ENCODE results near the gene VPS35L. TPM values are rescaled to one million over a fixed set of nuclear protein-coding genes. Genes with fewer than 3 reads are reported as not detected.
A peak's percentile ranks its signal among the peaks of the same experiment; 100 is the strongest.

Gene VPS35L, protein sequence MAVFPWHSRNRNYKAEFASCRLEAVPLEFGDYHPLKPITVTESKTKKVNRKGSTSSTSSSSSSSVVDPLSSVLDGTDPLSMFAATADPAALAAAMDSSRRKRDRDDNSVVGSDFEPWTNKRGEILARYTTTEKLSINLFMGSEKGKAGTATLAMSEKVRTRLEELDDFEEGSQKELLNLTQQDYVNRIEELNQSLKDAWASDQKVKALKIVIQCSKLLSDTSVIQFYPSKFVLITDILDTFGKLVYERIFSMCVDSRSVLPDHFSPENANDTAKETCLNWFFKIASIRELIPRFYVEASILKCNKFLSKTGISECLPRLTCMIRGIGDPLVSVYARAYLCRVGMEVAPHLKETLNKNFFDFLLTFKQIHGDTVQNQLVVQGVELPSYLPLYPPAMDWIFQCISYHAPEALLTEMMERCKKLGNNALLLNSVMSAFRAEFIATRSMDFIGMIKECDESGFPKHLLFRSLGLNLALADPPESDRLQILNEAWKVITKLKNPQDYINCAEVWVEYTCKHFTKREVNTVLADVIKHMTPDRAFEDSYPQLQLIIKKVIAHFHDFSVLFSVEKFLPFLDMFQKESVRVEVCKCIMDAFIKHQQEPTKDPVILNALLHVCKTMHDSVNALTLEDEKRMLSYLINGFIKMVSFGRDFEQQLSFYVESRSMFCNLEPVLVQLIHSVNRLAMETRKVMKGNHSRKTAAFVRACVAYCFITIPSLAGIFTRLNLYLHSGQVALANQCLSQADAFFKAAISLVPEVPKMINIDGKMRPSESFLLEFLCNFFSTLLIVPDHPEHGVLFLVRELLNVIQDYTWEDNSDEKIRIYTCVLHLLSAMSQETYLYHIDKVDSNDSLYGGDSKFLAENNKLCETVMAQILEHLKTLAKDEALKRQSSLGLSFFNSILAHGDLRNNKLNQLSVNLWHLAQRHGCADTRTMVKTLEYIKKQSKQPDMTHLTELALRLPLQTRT
- total RNA-seq (2021; fragmentation: NEBNext Ultra II Directional; extraction: Animal tissue kit (Norgen Biotek cat#: 25700)), result 10 to 100 TPM; 65.6 to 81.9 (median 76.8) TPM
- long read RNA-seq, transcript VPS35L-203 (31 exons, 3,855 nt), result major isoform, 39 of 63 reads
- long read RNA-seq, partial matches to known transcripts, result 18 of 63 reads
- long read RNA-seq, other reads (novel, unspliced or antisense), result 5 of 63 reads

DNA sequence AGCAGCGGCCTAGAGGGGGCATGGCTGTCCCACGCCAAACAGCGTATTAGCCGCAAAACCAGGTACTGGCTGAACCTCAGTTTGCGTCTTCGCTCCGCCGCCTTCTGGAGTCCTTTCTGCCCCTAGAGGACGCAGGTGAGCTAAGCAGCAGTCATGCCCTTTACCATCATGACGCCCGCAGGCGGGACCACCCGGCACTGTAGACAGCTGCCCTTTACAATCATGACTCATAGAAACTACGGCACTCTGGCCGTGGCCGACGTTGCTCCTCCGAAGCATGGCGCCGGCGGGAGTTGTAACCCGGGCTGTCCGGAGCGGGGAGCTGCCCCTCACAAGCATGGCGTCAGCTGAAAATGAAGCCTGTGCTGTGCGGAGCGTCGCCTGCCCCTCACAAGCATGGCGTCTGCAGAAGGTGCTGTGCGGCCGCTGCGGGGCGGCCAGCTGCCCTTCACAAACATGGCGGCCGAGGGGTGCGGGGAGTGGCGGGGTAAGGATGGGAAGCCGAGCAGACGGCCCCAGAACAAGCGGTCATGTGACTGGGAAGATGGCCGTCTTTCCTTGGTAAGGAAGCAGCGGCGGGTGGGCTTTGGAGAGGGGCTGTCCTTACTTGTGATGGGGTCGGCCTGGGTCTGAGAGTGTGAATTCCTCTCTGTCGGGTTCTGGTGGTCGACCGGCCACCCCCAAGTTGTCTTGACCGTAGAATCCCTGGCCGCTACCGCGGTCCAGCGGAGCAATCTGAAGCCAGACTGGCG is at the start of gene VPS35L:
Gene VPS35L, plus strand, starts transcription at position 518 of the 752 bp plus-strand sequence. Its CDS starts 27 bp downstream, at position 545.
- DNase-seq, result peak; percentile 98
- Mint-ChIP-seq H3K4me3 (peak within 1 kb of the TSS; percentile 93), H3K27ac (peak within 1 kb of the TSS; percentile 95), H3K9me3 (no peaks in the 10 kb centered on the region), H3K27me3 (ENCODE audit: insufficient read depth) (peaks cover 2% of the 10 kb centered on the region; the same call in 1 of the 2 replicates), H3K36me3 (ENCODE audit: low read depth) (peaks cover 6% of the 10 kb centered on the region), H3K4me1 (ENCODE audit: low read depth) (peaks cover 13% of the 10 kb centered on the region)
- TF ChIP-seq, protein P1, sequence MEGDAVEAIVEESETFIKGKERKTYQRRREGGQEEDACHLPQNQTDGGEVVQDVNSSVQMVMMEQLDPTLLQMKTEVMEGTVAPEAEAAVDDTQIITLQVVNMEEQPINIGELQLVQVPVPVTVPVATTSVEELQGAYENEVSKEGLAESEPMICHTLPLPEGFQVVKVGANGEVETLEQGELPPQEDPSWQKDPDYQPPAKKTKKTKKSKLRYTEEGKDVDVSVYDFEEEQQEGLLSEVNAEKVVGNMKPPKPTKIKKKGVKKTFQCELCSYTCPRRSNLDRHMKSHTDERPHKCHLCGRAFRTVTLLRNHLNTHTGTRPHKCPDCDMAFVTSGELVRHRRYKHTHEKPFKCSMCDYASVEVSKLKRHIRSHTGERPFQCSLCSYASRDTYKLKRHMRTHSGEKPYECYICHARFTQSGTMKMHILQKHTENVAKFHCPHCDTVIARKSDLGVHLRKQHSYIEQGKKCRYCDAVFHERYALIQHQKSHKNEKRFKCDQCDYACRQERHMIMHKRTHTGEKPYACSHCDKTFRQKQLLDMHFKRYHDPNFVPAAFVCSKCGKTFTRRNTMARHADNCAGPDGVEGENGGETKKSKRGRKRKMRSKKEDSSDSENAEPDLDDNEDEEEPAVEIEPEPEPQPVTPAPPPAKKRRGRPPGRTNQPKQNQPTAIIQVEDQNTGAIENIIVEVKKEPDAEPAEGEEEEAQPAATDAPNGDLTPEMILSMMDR (IDR thresholded peaks at IDR 0.05), result peak; percentile 81

DNA sequence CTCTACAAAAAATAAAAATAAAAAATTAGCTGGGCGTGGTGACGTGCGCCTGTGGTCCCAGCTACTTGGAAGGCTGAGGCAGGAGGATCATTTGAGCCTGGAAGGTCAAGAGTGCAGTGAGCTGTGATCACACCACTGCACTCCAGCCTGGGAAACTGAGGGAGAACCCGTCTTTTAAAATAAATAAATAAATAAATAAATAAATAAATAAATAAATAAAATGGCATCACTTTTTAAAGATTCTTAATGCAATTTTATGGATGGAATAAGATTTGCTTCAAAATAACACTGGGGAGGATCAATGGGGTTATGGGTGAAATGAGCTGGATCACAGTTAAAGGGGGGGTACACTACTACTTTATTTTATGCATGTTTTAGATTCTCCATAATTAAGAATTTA is 48.5 kb upstream of the VPS35L start:
- Mint-ChIP-seq H3K9me3 (no peaks in the 10 kb centered on the region), H3K4me3 (no peak overlapping the region), H3K27ac (no peak overlapping the region), H3K36me3 (ENCODE audit: low read depth) (peaks cover 17% of the 10 kb centered on the region), H3K4me1 (ENCODE audit: low read depth) (no peaks in the 10 kb centered on the region), H3K27me3 (ENCODE audit: insufficient read depth) (no peaks in the 10 kb centered on the region)
- TF ChIP-seq, protein P1 (IDR thresholded peaks at IDR 0.05), result no peak
- DNase-seq, result no peak

DNA sequence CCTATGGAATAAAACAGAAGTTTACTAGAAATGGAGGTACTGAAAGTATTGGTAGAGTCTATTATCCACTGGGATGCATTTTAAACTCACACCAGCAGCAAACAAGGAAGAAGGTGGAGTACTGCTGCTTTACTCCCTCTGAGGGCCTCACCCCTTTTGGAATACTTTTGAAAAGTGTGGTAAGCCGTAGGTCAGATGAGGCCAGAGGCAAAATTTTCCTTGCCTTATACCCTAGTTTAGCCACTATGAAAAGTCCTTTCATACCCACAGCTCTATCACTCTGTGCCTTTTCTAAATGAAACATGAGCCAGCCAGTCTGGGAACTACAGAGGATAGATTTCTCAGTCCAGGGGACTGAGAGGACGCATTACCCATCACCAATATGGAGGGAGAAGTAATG is 47.6 kb upstream of the VPS35L start:
- no peak overlapping the region for H3K4me3 Mint-ChIP-seq
- DNase-seq, result no peak
- H3K4me1 Mint-ChIP-seq (ENCODE audit: low read depth), result no peaks in the 10 kb centered on the region
- H3K9me3 Mint-ChIP-seq, result no peaks in the 10 kb centered on the region
- no peaks in the 10 kb centered on the region for H3K27me3 Mint-ChIP-seq (ENCODE audit: insufficient read depth)
- peaks cover 17% of the 10 kb centered on the region for H3K36me3 Mint-ChIP-seq (ENCODE audit: low read depth)
- no peak overlapping the region for H3K27ac Mint-ChIP-seq
- TF ChIP-seq, protein P1 (IDR thresholded peaks at IDR 0.05), result no peak

DNA sequence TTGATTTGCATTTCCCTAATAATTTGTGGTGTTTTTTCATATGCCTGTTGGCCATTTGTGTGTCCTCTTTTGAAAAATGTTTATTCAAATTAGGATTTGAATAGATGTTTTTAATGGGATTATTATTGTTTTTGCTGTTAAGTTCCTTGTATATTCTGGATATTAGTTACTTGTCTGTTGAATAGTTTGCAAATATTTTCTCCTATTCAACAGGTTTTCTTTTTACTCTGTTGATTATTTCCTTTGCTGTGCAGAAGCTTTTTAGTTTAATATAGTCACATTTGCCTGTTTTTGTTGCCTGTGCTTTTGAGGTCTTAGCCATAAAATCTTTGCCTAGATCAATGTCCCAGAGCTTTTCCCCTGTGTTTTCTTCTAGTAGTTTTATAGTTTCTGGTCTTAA is 43.2 kb upstream of the VPS35L start:
- Mint-ChIP-seq H3K9me3 (no peaks in the 10 kb centered on the region), H3K4me3 (no peak overlapping the region), H3K4me1 (ENCODE audit: low read depth) (peaks cover 17% of the 10 kb centered on the region), H3K36me3 (ENCODE audit: low read depth) (peaks cover 23% of the 10 kb centered on the region), H3K27ac (no peak overlapping the region), H3K27me3 (ENCODE audit: insufficient read depth) (no peaks in the 10 kb centered on the region)
- no peak for DNase-seq
- TF ChIP-seq, protein P1 (IDR thresholded peaks at IDR 0.05), result no peak

Measured in HFFc6 (cell line).